K562 (cell line): ENCODE measurements around the gene ASXL2. TPM values are rescaled to one million over a fixed set of nuclear protein-coding genes. Genes with fewer than 3 reads are reported as not detected.
A peak's percentile ranks its signal among the peaks of the same experiment; 100 is the strongest.

ENCODE experiments used
- ATAC-seq: fragments of 200-7000 bp; cut with Tn5 transposase; 3 replicates; pipeline ENCODE4 v1.9.1; 2020; ENCODE audit warnings: moderate library complexity
- BruUV-seq: library from RNA; stranded (reverse); fragments of 400-500 nt; replicated peaks from 2 replicates; lab custom pipeline; 2021; lab: Mats Ljungman, UMichigan
- CTCF ChIA-PET: fragments of 300-600 bp; formaldehyde crosslinking; extraction: SDS; loops from one replicate; lab custom pipeline; 2021; ENCODE audit warnings: low intra/inter-chr PET ratio; lab: Yijun Ruan, JAX
- POLR2A ChIA-PET: fragments of 300-600, 350-650 bp; sonication (Branson Sonifier 250); formaldehyde crosslinking; extraction: SDS; loops from one replicate; lab custom pipeline; 2021; ENCODE audit warnings: antibody characterized with exemption, inconsistent platforms; lab: Yijun Ruan, JAX
- DNase-seq, 4 experiments: peaks; one replicate each; pipeline versions ENCODE4 v3.0.0 to v3.0.0-alpha.2; 2011 to 2018; ENCODE audit warnings: low spot score in 3 of 4, mixed read lengths in 3 of 4; ENCODE audit errors: extremely low read depth in 1 of 4
- FAIRE-seq: peaks from 2 replicates; lab custom pipeline; 2011; peaks lifted over from hg19 to GRCh38; lab: Jason Lieb, UNC
- H2AFZ ChIP-seq: 2 replicates; pipeline ENCODE4 v1.6.0; 2011; ENCODE audit warnings: low read depth, low read length, control low read depth, inconsistent platforms
- H3K27ac ChIP-seq: fragments of 200-600 bp; 3 replicates; pipeline ENCODE4 v1.8.0; 2011; ENCODE audit warnings: low read depth, mild to moderate bottlenecking, control low read depth, inconsistent platforms, low read length, moderate library complexity, mixed read lengths; ENCODE audit errors: extremely low read depth
- H3K27me3 ChIP-seq, 2 experiments: fragments of 300-600 bp in 1 of 2; 2 replicates in 1 of 2; 3 replicates in 1 of 2; pipeline versions ENCODE4 v1.6.0 to v1.8.0; 2011; ENCODE audit warnings: inconsistent platforms in 2 of 2, low read length in 2 of 2, mild to moderate bottlenecking in 1 of 2, mixed read lengths in 1 of 2, moderate library complexity in 1 of 2; ENCODE audit not compliant: control insufficient read depth in 2 of 2, insufficient read depth in 2 of 2
- H3K36me3 ChIP-seq: fragments of 300-600 bp; 3 replicates; pipeline ENCODE4 v1.8.0; 2011; ENCODE audit warnings: mild to moderate bottlenecking, low read length, inconsistent platforms; ENCODE audit not compliant: control insufficient read depth, insufficient read depth
- H3K4me1 ChIP-seq, 2 experiments: fragments of 200-600 bp in 1 of 2; replicated peaks in 1 of 2; 2 replicates in 1 of 2; 3 replicates in 1 of 2; pipeline versions ENCODE4 v1.5.1 to v1.8.0; 2011; ENCODE audit warnings: inconsistent platforms in 2 of 2, low read length in 2 of 2, mild to moderate bottlenecking in 1 of 2, mixed read lengths in 1 of 2, moderate library complexity in 1 of 2; ENCODE audit not compliant: control insufficient read depth in 2 of 2, insufficient read depth in 2 of 2
- H3K4me2 ChIP-seq: 2 replicates; pipeline ENCODE4 v1.6.1; 2011; ENCODE audit warnings: low read length, control low read depth, inconsistent platforms, mixed read lengths; ENCODE audit not compliant: insufficient read depth
- H3K4me3 ChIP-seq: fragments of 200-600 bp; sonication (generic), shearing (Covaris generic); 2 replicates; pipeline ENCODE4 v1.5.1; 2016; ENCODE audit warnings: control low read depth, inconsistent platforms
- H3K79me2 ChIP-seq: fragments of 200-600 bp; 3 replicates; pipeline ENCODE4 v1.8.0; 2011; ENCODE audit warnings: low read length, inconsistent platforms; ENCODE audit not compliant: control insufficient read depth, insufficient read depth
- H3K9ac ChIP-seq, 2 experiments: 2 replicates each; pipeline versions ENCODE4 v1.6.0 to v1.6.1; 2011; ENCODE audit warnings: low read depth in 2 of 2, low read length in 2 of 2, control low read depth in 1 of 2, inconsistent platforms in 1 of 2, mild to moderate bottlenecking in 1 of 2, mixed read lengths in 1 of 2; ENCODE audit not compliant: insufficient read depth in 1 of 2
- H3K9me1 ChIP-seq: one replicate; pipeline ENCODE4 v1.6.0; 2011; ENCODE audit warnings: inconsistent platforms, mild to moderate bottlenecking, low read length, moderate library complexity; ENCODE audit not compliant: control insufficient read depth, insufficient read depth
- H3K9me3 ChIP-seq: replicated peaks from 2 replicates; pipeline ENCODE4 v1.5.1; 2011; ENCODE audit warnings: low read depth, low read length, inconsistent platforms; ENCODE audit not compliant: control insufficient read depth, insufficient read depth
- H4K20me1 ChIP-seq: replicated peaks from 2 replicates; pipeline ENCODE4 v1.6.1; 2011; ENCODE audit warnings: low read length, inconsistent platforms, mixed read lengths; ENCODE audit not compliant: control insufficient read depth, insufficient read depth
- ELF4 ChIP-seq: fragments of 450-650 bp; formaldehyde crosslinking; IDR thresholded peaks from 2 replicates; pipeline ENCODE4 v1.4.0; 2022; ENCODE audit warnings: missing genetic modification characterization
- NR2F6 ChIP-seq: fragments of 450-650 bp; formaldehyde crosslinking; IDR thresholded peaks from 2 replicates; pipeline ENCODE4 v1.4.0; 2020; ENCODE audit warnings: mild to moderate bottlenecking
- PKNOX1 ChIP-seq: fragments of 450-650 bp; IDR thresholded peaks from 2 replicates; pipeline ENCODE4 v1.6.1; 2016
- RBM39 ChIP-seq: fragments of 200-400 bp; formaldehyde crosslinking; optimal IDR thresholded peaks from 2 replicates; pipeline ENCODE3; 2018; ENCODE audit warnings: low read depth, low read length
- TAF7 ChIP-seq: fragments of 450-650 bp; IDR thresholded peaks from 2 replicates; pipeline ENCODE4 v1.6.1; 2016; ENCODE audit warnings: missing genetic modification characterization, missing compliant biosample characterization
- TCF7 ChIP-seq: sonication (generic); IDR thresholded peaks from 2 replicates; pipeline ENCODE4 v1.6.1; 2016; ENCODE audit warnings: antibody characterized with exemption, borderline replicate concordance
- TGIF2 ChIP-seq: sonication (generic); formaldehyde crosslinking; IDR thresholded peaks from 2 replicates; pipeline ENCODE4 v1.8.1; 2022; ENCODE audit warnings: mild to moderate bottlenecking, missing genetic modification reagents, moderate library complexity
- YBX1 ChIP-seq: fragments of 450-650 bp; IDR thresholded peaks from 2 replicates; pipeline ENCODE4 v1.7.1; 2016; ENCODE audit warnings: mild to moderate bottlenecking
- ZNF212 ChIP-seq: fragments of 450-650 bp; formaldehyde crosslinking; IDR thresholded peaks from 2 replicates; pipeline ENCODE4 v1.4.0; 2020; ENCODE audit warnings: mild to moderate bottlenecking
- ZNF263 ChIP-seq: sonication (generic); formaldehyde crosslinking; IDR thresholded peaks from 2 replicates; pipeline ENCODE4 v1.8.0; 2022; ENCODE audit warnings: mild to moderate bottlenecking, missing genetic modification reagents, borderline replicate concordance
- WGBS: fragments of 100-300 bp; shearing (Covaris generic); methylation state at CpG from one replicate; pipeline ENCODE4 v1.1.6; 2016; ENCODE audit warnings: low coverage, mixed read lengths; ENCODE audit not compliant: insufficient coverage; ENCODE audit errors: missing lambda C conversion rate; 5-methylcytosine and 5-hydroxymethylcytosine counted together
- in situ Hi-C: fragments of 300-500 bp; cut with MboI; formaldehyde crosslinking; loops from 4 replicates; pipeline ENCODE4 v1.15.0; 2018; ENCODE audit warnings: inconsistent platforms, mixed read lengths
- intact Hi-C: fragments of 100-400 bp; cut with micrococcal nuclease; formaldehyde crosslinking; loops from 2 replicates; pipeline ENCODE4 v1.14.2; 2022
- polyA plus RNA-seq, 8 experiments: library from polyadenylated mRNA; depleted of rRNA in 4 of 8; stranded (reverse) in 5 of 8; unstranded in 3 of 8; fragments of >200 nt; fragmentation: Nextera tagmentation in 2 of 8; fragmentation: Illumina TruSeq in 1 of 8; extraction: Ambion mirVana in 2 of 8; extraction: Trizol in 1 of 8; gene quantifications; 2 replicates each; pipeline versions ENCODE4 v1.2.1 to v1.2.3, GENCODE V29; 2011 to 2014; ENCODE audit warnings: inconsistent platforms in 1 of 8, missing spikeins in 1 of 8
- total RNA-seq, 7 experiments: library from RNA; depleted of rRNA in 6 of 7; stranded (reverse); fragments of >200 nt in 6 of 7; fragmentation: Illumina TruSeq in 2 of 7; extraction: Trizol in 2 of 7; gene quantifications; 2 replicates each; pipeline versions ENCODE4 v1.2.1 to v1.2.3, GENCODE V29; 2011 to 2021; ENCODE audit warnings: low replicate concordance in 1 of 7
- TF ChIP-seq, protein P1 (sequence below): sonication (generic); formaldehyde crosslinking; IDR thresholded peaks from 2 replicates; pipeline ENCODE4 v1.4.0; 2020; ENCODE audit warnings: mild to moderate bottlenecking, missing genetic modification reagents

The ASXL2 gene
- total and polyA plus RNA-seq, 9 of the 15 experiments (the other 6 are each of a cell fraction or from before 2014, with no cell fraction given) = 2.2 to 25.9 (median 9.0) TPM

- Histone ChIP-seq H3K9me3 (no peaks in the 10 kb centered on the region), H3K27ac (no peak overlapping the region), H4K20me1 (0 out of 2 replicates have a peak, but pooled peaks cover 3% of the 10 kb centered on the region), H2AFZ (no peak overlapping the region), H3K36me3 (peaks cover 11% of the 10 kb centered on the region; the same call in 1 of the 3 replicates), H3K79me2 (peaks cover 45% of the 10 kb centered on the region), H3K9ac (no peak overlapping the region), H3K4me3 (no peak overlapping the region), H3K4me2 (no peak overlapping the region), H3K27me3 (no peaks in the 10 kb centered on the region), H3K9me1 (no peaks in the 10 kb centered on the region), H3K4me1 (0 out of 5 replicates have a peak, but pooled peaks cover under 1 to 3% of the 10 kb centered on the region in 2 experiments)
- no peak for ATAC-seq
- BruUV-seq = no TSS peak
- TF ChIP-seq PKNOX1 = 0 out of 2 replicates have a peak, but pooled peaks have one; percentile 34
- no peak for TF ChIP-seq TAF7 (tag)
- no peak for FAIRE-seq
- WGBS = 85% methylated on average over 6 of the region's 6 CpGs
- in situ Hi-C loops (no loop called here), intact Hi-C loops (no loop called here)
- ChIA-PET CTCF (no interaction called here), POLR2A (interaction anchor here (1.6 kb wide), 1 partner anchor 9 kb away, joined by 4 read pairs; no protein-coding TSS in a partner anchor)
- DNase-seq = no peak
Observed at GRCh38 chr2:25816249-25816648, 62.0 kb downstream of the ASXL2 start.

GRCh38 chr2:25814681-25815080 is 63.6 kb downstream of the ASXL2 start:
- Histone ChIP-seq H2AFZ (no peak overlapping the region), H3K36me3 (peaks cover 17% of the 10 kb centered on the region; the same call in 2 of the 3 replicates), H3K9me3 (no peaks in the 10 kb centered on the region), H3K4me2 (no peak overlapping the region), H4K20me1 (0 out of 2 replicates have a peak, but pooled peaks cover 3% of the 10 kb centered on the region), H3K9me1 (no peaks in the 10 kb centered on the region), H3K27me3 (no peaks in the 10 kb centered on the region), H3K9ac (no peak overlapping the region), H3K4me1 (no peaks in the 10 kb centered on the region; a peak in 1 of 5 replicates), H3K79me2 (peaks cover 38% of the 10 kb centered on the region), H3K4me3 (no peak overlapping the region), H3K27ac (no peak overlapping the region)
- intact Hi-C loops = no loop called here
- BruUV-seq = no TSS peak
- ATAC-seq (no peak), DNase-seq (no peak), FAIRE-seq (no peak)
- ChIA-PET CTCF (no interaction called here), POLR2A (interaction anchor here (0.5 kb wide), 1 partner anchor 1125 kb away, joined by 4 read pairs; no protein-coding TSS in a partner anchor)
- in situ Hi-C loops = no loop called here
- 33% methylated on average over 1 of the region's 1 CpG for WGBS
- TF ChIP-seq ZNF212 (CRISPR knock-in tag) (no peak), NR2F6 (no peak), RBM39 (no peak), YBX1 (no peak), ZNF263 (no peak), TCF7 (no peak), ELF4 (no peak), TGIF2 (CRISPR knock-in tag) (no peak)
- TF ChIP-seq, protein P1, sequence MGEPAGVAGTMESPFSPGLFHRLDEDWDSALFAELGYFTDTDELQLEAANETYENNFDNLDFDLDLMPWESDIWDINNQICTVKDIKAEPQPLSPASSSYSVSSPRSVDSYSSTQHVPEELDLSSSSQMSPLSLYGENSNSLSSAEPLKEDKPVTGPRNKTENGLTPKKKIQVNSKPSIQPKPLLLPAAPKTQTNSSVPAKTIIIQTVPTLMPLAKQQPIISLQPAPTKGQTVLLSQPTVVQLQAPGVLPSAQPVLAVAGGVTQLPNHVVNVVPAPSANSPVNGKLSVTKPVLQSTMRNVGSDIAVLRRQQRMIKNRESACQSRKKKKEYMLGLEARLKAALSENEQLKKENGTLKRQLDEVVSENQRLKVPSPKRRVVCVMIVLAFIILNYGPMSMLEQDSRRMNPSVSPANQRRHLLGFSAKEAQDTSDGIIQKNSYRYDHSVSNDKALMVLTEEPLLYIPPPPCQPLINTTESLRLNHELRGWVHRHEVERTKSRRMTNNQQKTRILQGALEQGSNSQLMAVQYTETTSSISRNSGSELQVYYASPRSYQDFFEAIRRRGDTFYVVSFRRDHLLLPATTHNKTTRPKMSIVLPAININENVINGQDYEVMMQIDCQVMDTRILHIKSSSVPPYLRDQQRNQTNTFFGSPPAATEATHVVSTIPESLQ (CRISPR knock-in tag) = no peak
